Measurements from ENCODE around the gene WDR18.

The WDR18 gene

DNA sequence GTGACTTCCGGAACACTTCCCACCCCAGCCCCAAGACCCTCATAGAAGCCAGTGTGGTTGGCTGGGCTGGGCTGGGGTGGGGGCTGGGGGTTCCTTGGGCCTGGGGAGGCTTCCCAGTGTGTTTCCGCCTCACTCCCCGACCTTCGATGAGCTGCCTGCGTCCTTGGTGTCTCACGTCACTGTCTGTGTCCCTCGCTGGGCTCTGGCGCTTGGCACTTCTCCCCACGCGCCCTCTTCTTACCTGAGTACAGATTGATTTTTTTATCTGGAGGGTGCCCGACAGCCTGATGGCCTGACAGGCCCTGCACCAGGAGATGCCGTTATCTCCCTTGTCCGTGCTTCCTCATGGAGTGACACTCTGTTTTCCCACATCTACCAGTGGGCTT, 8.5 kb downstream of the WDR18 start:
- no peak overlapping the region for H3K4me3 ChIP-seq (ENCODE audit: low read depth, low read length)
- DNase-seq (ENCODE audit: low read depth), result no peak
- TF ChIP-seq MYC (IDR thresholded peaks at IDR 0.05; ENCODE audit: low read depth, low read length), result no peak
- TF ChIP-seq POLR2A (IDR thresholded peaks at IDR 0.05; ENCODE audit: extremely low read depth, insufficient read length), result no peak
- TF ChIP-seq MAX (IDR thresholded peaks at IDR 0.05; ENCODE audit: low read depth, low read length), result no peak
- TF ChIP-seq, protein P1, sequence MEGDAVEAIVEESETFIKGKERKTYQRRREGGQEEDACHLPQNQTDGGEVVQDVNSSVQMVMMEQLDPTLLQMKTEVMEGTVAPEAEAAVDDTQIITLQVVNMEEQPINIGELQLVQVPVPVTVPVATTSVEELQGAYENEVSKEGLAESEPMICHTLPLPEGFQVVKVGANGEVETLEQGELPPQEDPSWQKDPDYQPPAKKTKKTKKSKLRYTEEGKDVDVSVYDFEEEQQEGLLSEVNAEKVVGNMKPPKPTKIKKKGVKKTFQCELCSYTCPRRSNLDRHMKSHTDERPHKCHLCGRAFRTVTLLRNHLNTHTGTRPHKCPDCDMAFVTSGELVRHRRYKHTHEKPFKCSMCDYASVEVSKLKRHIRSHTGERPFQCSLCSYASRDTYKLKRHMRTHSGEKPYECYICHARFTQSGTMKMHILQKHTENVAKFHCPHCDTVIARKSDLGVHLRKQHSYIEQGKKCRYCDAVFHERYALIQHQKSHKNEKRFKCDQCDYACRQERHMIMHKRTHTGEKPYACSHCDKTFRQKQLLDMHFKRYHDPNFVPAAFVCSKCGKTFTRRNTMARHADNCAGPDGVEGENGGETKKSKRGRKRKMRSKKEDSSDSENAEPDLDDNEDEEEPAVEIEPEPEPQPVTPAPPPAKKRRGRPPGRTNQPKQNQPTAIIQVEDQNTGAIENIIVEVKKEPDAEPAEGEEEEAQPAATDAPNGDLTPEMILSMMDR (IDR thresholded peaks at IDR 0.05; ENCODE audit: low read depth, low read length), result no peak

DNA sequence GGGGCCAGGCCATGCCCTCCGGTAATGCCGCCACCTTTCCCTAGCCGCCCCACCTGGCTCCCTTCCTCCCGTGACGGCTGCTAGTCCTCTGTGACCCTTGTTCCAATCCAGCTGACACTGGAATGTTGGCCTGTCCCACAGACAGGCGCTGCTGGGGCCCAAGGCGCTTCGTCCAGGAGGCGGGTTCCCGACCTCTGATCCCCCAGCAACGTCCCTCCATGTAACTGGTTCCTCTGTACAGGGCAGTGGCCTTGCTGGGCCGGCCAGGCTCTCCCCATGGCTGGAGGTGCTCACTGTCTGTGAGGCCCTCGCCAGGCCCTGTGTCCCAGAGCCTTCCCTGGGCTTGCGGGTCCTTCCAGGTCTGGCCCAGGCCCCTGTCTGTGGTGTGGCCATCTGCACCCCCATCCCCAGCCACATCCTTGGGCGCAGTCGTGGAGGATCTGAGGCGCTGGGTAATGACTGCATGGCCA, 9.3 kb downstream of the WDR18 start:
- TF ChIP-seq MAX (IDR thresholded peaks at IDR 0.05; ENCODE audit: low read depth, low read length) (no peak), POLR2A (IDR thresholded peaks at IDR 0.05; ENCODE audit: extremely low read depth, insufficient read length) (no peak), MYC (IDR thresholded peaks at IDR 0.05; ENCODE audit: low read depth, low read length) (no peak)
- TF ChIP-seq, protein P1 (IDR thresholded peaks at IDR 0.05; ENCODE audit: low read depth, low read length), result no peak
- no peak for DNase-seq (ENCODE audit: low read depth)
- no peak overlapping the region for H3K4me3 ChIP-seq (ENCODE audit: low read depth, low read length)

- no peak for DNase-seq (ENCODE audit: low read depth)
- no peak overlapping the region for H3K4me3 ChIP-seq (ENCODE audit: low read depth, low read length)
- no peak for TF ChIP-seq MAX (IDR thresholded peaks at IDR 0.05; ENCODE audit: low read depth, low read length)
- TF ChIP-seq POLR2A (IDR thresholded peaks at IDR 0.05; ENCODE audit: extremely low read depth, insufficient read length), result no peak
- TF ChIP-seq, protein P1 (IDR thresholded peaks at IDR 0.05; ENCODE audit: low read depth, low read length), result no peak
- no peak for TF ChIP-seq MYC (IDR thresholded peaks at IDR 0.05; ENCODE audit: low read depth, low read length)
These were observed 9.8 kb downstream of the WDR18 start for GRCh38 chr19:993831-994393.

DNA sequence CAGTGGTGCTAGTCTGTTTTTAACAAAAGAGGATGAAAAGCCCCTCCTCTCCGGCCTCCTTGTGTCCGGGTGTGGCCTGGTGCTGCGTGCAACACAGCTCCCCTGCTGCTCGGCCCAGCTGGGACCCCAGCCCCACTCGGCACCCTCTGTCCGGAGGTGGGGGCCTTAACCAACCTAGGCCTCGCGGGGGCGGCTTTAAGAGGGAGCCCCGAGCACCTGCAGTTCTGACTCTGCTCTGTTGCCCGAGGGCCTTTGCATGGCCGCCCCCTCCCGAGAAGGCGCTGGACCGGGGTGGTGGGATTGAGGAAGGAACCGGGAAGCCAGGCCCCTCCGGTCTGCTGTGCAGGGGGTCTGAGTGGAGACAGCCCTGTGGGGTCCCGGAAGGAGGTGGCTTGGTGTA, 10.4 kb downstream of the WDR18 start:
- no peak overlapping the region for H3K4me3 ChIP-seq (ENCODE audit: low read depth, low read length)
- no peak for TF ChIP-seq POLR2A (IDR thresholded peaks at IDR 0.05; ENCODE audit: extremely low read depth, insufficient read length)
- no peak for TF ChIP-seq MAX (IDR thresholded peaks at IDR 0.05; ENCODE audit: low read depth, low read length)
- TF ChIP-seq MYC (IDR thresholded peaks at IDR 0.05; ENCODE audit: low read depth, low read length), result no peak
- TF ChIP-seq, protein P1 (IDR thresholded peaks at IDR 0.05; ENCODE audit: low read depth, low read length), result no peak
- no peak for DNase-seq (ENCODE audit: low read depth)

- H3K4me3 ChIP-seq (ENCODE audit: low read depth, low read length), result no peak overlapping the region
- TF ChIP-seq MAX (IDR thresholded peaks at IDR 0.05; ENCODE audit: low read depth, low read length) (no peak), MYC (IDR thresholded peaks at IDR 0.05; ENCODE audit: low read depth, low read length) (no peak), POLR2A (IDR thresholded peaks at IDR 0.05; ENCODE audit: extremely low read depth, insufficient read length) (no peak)
- TF ChIP-seq, protein P1 (IDR thresholded peaks at IDR 0.05; ENCODE audit: low read depth, low read length), result no peak
- no peak for DNase-seq (ENCODE audit: low read depth)
These were observed 11.1 kb downstream of the WDR18 start for GRCh38 chr19:995051-995827.
